ENCODE measurements around the gene RTN4RL1. TPM values are rescaled to one million over a fixed set of nuclear protein-coding genes. Genes with fewer than 3 reads are reported as not detected.

RTN4RL1 gene
- total RNA-seq, 1 experiment from 2014 or later = 65.0 TPM

DNA sequence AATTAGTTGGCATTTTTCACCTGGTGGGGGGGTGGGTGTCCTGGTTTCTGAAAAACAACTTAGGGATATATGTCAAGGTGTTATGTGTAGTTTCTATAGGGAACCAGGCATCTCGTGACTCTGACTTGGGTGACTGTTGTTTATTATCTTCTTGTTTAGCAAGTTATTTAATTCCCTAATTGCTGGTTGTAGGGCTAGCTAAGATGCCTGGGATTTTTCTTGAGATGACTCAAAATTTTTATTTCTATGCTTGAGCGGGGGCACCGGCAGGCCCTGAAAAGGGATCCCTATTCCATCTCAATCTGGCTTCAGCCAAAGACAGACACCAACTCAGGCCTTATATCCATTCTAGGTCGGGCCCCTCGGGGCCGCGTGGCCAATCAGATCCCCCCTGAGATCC lies 8.0 kb upstream of the RTN4RL1 start:
- in situ Hi-C loops (cut with HindIII; ENCODE audit: low sequenced_read_pairs) = loop anchor here (25.0 kb wide), 1 partner anchor 146 kb away; no protein-coding TSS in a partner anchor
- no peak for DNase-seq (ENCODE audit: low spot score)

DNA sequence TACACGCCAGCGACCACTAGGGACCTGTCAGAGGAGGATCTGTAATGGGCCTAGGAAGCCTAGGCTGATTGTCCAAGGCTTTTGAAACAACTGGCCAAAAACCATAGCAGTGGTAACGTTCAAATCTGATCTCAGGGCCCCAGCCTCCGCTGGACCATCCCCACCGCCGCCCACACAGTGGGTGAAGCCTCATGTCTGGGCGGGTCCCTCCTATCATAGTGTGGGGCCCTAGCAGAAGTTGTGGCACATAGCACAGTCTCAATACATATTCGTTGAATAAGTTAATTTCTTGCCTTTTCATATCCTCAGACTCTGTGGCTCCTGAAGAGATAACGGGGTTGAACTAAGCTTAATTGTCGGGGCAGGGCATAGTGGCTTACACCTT lies 5.6 kb upstream of the RTN4RL1 start:
- DNase-seq (ENCODE audit: low spot score) = no peak
- in situ Hi-C loops (cut with HindIII; ENCODE audit: low sequenced_read_pairs) = loop anchor here (25.0 kb wide), 1 partner anchor 143 kb away; no protein-coding TSS in a partner anchor

DNA sequence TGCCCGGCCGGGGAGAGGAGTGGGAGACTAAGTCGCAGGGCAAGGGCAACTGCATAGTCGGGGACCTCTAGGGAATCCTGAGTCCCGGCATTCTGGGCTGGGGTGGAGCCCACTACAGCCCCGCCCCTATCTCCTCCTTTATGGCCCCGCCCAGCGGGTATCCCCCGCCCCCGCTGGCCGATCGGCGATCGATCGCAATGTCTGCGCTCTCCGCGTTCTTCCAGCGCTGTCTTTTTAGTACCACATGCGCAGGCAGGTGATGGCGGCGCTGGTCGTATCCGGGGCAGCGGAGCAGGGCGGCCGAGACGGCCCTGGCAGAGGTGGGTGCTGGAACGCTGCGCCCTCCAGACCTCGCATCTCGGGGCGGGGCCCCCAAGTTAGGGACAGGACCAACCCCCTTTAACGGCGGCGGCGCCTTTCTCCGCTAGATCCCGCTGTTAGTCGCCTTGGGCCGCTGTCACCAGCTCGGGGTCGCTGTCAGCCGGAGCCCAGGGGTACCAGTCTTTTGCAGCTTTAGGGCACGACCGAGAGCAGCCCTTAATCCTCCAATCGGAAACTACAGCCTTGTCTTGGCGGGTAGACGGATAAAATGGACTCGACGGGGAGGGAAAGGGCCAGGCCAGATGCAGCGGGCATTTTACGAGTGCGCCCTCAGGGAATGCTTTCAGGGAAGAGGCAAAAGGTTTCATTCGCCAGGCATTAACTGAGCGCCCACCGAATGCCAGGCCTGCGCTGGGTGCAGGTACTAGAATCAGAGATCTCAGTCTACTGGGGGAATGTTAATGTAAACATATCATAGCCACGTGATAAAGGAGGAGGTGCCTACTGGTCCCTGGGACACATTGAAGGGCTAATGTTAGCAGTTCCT lies 5.0 kb upstream of the RTN4RL1 start, which contains the start of gene DPH1:
Gene DPH1 (plus strand): TSS at position 243 of the 868 bp plus-strand sequence. CDS start 17 bp downstream, at position 260.
- in situ Hi-C loops (cut with HindIII; ENCODE audit: low sequenced_read_pairs) = loop anchor here (25.0 kb wide), 1 partner anchor 143 kb away; no protein-coding TSS in a partner anchor
- DNase-seq (ENCODE audit: low spot score) = peak; percentile 96

DNA sequence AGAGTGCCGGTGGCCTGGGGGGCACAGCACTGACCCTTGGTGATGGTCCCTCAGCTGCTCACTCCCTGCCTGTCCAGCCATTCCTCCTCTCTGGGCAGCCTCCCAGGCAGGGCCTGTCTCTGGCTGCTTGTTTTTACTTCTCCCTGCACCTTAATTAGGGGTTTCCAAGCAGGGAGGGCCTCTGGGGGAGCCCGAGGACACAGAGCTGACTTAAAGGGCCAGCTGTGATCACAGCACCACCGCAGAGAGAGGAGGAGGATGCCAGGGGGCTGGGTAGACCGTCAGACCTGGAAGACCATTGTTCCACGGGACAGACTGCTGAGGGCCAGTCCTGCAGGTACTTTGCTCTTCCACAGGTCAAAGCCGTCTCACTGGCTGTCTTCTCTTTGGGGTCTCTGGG lies 3.6 kb upstream of the RTN4RL1 start:
- in situ Hi-C loops (cut with HindIII; ENCODE audit: low sequenced_read_pairs) = loop anchor here (25.0 kb wide), 1 partner anchor 141 kb away; no protein-coding TSS in a partner anchor
- no peak for DNase-seq (ENCODE audit: low spot score)

DNA sequence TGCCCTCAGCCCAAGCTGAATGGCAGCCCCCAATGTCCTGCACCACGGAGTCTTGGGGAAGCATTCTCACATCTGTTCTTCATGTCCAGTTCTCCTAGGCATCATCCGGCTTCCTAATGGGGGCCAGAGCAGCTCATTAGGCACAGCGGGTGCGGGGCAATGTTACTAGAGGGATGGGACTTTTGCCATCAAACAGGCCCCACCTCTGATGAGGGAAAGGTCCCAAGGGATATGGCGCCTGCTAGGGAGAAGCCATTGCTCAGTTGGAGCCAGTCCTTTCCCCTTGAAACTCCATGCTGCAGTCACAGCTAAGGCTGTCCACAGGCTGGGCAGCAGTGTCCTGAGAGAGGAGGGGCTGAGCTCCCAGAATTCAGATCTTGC lies 3.1 kb upstream of the RTN4RL1 start:
- no peak for DNase-seq (ENCODE audit: low spot score)
- in situ Hi-C loops (cut with HindIII; ENCODE audit: low sequenced_read_pairs) = loop anchor here (25.0 kb wide), 1 partner anchor 141 kb away; no protein-coding TSS in a partner anchor

DNA sequence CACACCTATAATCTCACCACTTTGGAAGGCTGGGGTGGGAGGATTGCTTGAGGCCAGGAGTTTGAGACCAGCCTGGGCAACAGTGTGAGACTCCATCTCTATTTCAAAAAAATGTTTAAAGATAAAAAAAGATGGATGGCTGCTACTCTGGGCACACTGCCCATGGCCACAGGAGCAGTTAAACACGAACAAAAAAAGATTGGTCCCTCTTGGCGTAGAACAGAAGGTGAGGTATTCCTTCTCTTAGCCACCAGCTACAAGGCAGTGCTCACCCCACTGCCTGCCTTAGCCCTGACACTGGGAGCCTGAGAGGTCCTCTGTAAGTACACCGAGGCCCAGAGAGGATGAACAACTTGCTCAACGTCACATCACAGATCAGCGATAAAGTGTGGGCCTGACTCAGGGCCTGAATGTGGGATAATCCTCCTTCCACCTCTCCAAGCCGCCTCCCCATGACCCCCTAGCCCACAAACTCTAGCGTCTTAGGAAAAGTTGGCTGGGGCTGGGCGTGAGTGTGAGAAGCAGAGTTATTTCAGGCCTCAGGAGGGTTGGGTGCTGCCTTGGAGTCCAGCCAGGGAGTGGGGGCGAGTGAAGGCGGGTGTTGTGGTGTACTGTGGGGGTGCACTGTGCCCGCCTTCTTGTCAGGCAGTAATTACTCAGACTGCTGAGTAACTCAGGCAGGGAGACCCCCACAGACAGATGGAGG lies 2.5 kb upstream of the RTN4RL1 start:
- no peak for DNase-seq (ENCODE audit: low spot score)
- in situ Hi-C loops (cut with HindIII; ENCODE audit: low sequenced_read_pairs) = loop anchor here (25.0 kb wide), 1 partner anchor 140 kb away; no protein-coding TSS in a partner anchor

DNA sequence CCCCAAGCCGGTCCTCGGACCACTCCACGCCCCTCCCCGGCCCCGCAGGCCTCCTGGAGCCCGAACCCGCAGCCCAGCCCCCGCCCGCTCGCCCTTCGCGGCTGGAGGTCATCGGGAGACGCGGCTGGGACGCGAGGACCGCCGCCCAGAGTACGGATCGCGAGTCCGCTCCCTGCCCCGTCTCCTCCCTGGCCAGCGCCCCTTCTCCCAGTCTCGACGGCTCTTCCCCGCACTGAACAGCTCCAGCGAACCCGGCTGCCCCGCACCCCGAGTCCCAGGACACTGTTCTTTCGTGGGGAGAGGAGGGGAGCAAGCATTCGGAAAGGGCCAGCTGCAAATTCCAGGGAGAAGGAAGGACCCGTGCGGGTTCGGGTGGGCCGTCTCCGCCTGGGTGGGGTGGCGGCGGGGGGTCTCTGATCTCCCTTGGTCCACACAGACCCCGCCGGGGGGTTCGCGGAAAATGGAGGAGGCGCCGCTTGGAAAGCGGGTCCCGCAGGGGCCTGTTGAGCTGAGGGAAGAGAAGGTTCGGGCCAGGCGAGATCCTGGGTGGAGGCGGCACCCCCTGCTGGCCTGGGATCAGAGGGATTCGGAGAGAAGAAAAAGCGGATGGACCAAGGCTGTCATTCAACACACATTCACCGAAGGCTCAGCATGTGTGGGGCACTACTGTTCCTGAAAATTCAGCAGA lies 632 bp upstream of the RTN4RL1 start:
- in situ Hi-C loops (cut with HindIII; ENCODE audit: low sequenced_read_pairs) = loop anchor here (25.0 kb wide), 1 partner anchor 138 kb away; no protein-coding TSS in a partner anchor
- peak; percentile 64 for DNase-seq (ENCODE audit: low spot score)

DNA sequence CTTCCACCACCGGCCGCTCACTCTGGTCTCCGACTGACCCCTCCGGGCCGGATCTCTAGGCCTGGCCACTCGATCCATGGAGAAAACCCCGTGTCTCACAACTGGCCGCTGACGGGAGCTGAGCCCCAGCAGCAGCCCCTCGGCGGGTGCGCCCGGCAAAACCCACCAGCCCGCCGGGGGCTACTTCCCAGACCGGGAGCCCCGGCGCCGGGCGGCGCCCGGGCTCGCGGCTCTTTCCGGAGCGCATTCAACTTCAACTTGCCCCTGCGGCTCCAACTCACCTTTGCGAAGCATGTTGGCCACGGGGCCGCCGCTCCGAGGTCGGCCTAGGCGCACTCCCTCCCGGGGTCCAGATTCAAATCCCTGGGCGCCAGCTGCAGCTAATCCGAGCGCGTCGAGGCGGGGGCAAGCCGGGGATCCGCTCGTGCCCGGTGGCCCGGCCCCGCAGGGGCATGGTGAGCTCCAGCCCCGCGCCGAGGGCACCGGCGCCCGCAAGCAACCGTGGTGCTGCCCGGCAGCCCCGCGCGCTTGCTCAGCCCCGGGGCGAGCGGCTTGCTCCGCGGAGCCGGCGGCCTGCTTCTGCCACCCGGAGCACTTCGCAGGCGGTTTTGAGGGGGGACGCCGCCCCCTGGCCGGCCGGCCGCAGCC lies 438 bp downstream of the RTN4RL1 start:
- DNase-seq (ENCODE audit: low spot score) = no peak
- in situ Hi-C loops (cut with HindIII; ENCODE audit: low sequenced_read_pairs) = loop anchor here (25.0 kb wide), 1 partner anchor 137 kb away; no protein-coding TSS in a partner anchor

DNA sequence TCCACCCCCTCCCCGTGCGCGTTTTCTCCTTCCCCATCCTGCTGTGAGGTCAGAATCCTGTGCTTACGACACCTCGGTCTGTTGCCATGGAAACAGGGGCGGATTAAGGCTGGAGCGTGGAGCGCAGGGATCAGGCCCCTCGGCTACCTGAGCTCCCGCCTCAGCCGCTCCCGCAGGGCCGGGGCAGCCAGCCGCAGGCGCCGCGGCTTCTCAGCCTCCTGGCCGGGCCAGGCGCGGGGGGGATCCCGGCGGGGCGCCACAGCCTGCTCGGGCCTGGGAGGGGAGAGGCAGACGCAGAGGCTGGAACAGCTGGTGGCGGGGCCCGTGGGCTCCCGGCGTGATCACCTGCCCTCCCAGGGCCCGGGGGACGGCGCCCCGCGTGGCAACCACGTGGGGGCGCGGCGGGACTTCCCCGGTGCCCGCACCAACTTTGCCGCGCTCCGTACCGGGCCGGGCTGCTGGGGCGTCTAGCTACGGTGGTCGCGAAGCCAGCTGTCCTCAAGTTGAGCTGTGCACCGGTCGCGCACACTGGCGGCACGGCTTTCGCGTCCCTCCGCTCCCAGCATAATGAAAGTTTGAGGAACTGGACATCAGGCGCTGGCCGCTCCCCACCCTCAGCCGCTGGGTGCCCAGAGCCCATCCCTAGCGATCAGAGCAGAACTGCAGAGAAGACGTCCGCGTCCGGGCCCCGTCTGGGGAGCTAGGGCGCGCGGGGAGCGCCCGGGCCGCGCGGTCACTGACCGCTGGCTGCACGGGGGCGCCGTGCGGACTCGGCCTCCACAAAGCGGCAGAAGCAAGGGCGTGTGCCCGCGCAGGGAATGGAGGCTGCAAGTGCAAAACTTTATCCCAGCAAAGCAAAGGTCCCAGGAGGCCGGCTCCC lies 1.2 kb downstream of the RTN4RL1 start:
- DNase-seq (ENCODE audit: low spot score) = peak; percentile 76
- in situ Hi-C loops (cut with HindIII; ENCODE audit: low sequenced_read_pairs) = no loop called here

DNA sequence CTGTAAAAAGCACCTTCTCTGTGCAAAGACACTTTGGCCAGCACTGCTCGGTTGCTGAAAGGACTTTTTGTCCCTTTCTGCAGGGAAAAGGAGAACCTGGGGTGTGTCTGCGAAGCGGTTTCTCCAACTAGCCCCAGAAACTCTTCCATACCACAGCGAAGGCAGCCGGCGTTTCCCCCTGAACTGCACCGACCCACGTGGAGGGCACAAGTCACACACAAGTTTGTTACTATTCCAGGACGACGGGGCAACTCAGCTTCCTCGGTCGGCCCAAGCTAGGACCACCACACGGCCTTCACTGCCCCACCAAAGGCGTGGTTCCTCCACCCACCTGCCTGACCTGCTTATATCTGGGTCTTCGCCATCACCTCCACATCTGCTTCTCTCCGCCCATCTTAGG lies 1.9 kb downstream of the RTN4RL1 start:
- DNase-seq (ENCODE audit: low spot score) = no peak
- in situ Hi-C loops (cut with HindIII; ENCODE audit: low sequenced_read_pairs) = no loop called here

DNA sequence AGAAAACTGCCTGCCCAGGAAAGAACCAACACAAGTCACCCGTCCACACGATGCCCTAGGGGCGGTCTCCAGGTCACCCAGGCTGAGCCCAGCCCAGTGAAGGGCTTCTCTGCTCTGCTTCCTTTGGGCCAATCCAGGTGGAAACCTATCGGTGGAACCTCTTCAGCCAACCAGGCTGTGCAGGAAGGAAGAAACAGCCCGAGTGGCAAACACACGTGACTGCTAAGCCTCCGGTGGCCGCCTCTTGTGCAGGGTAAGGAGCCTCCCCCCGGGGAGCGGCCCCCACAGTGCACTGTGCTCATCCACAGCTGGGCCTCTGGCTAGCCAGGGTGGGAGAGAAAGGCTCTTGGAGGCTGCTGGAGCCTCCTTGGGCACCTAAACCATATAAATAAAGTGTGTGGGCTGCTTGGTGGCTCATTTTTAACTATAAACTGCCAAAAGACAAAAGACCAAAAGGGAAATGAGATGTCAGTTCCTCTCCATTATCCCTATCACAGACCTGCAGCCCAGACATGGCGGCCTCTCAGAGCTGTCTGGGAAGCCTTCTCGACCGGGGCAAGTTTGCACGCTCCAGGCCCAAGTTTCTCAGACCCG lies 2.4 kb downstream of the RTN4RL1 start:
- DNase-seq (ENCODE audit: low spot score) = no peak
- in situ Hi-C loops (cut with HindIII; ENCODE audit: low sequenced_read_pairs) = no loop called here

DNA sequence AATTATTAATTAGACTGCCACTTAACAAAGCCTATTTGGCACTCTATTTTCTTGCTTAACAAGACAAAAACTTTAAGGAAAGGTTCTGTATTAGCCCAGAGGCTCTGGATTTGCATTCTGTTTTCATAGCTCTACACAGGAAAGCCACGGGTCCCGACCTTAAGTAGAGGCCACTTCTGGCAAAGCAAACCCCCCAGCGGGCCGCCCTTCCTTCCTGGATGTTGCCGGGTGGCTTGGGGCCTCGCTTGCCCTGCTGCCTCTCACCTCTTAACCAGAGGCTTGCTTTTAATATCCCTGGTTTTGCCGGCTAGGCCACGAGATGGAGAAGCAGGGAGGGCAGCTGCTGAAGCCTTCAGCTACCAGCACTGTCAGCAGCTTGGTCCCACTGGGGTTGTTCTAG lies 4.4 kb downstream of the RTN4RL1 start:
- DNase-seq (ENCODE audit: low spot score) = no peak
- in situ Hi-C loops (cut with HindIII; ENCODE audit: low sequenced_read_pairs) = no loop called here

DNA sequence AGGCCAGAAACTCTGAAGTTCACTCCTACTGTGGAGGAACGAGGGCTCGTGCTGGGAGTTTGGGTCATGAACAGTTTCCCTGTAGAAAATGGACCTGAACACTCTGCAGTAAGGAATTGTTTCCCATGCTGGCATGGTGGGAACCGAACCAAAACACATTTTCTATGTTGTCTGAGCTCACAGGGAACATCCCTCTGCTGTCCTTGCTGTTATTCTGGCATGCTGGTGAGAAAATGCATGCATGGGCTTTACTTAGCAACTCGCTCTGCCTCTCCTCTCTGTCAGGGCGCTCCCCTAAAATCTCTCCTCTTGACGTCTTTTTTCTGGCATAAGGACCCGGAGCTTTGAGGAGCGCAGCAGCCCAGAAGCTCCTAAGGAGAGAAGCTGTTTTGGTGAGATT lies 5.4 kb downstream of the RTN4RL1 start:
- in situ Hi-C loops (cut with HindIII; ENCODE audit: low sequenced_read_pairs) = no loop called here

DNA sequence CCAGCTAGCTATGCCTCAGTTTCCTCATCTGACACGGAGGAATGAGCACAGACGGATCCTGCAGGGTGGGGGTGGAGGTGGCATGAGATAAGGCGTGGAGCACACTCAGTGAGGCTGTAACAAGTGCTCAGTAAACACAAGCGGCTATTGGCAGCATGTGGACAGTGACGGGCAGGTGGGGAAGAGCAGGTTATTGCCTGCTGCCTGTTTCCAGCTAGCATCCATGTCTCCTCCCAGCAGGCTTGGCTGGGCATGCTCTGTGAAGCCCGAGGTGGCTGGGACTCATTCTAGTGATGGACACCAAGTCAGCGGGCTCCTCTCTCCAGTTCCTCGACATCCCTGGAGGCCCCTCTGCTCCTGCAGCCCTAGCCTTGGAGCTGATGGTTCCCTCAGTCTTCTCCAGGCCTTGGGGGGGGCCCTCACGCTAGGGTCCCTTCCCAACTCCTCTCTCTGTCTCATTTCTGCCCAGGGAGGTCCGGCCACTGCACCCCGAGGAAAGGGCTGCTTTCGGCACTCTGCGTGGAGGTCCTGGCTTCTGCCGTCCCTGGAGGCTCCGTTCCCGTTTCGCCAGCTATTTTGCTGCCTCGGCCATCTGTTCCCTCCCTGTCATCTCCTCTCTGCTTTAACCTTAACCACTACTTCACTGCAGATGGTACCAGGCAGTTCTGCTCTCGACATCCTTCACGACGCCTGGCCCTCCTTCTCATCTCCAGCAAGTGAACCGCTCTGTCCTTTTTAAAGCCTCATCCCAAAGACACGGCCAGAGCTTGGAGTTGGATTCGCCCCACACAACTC lies 6.2 kb downstream of the RTN4RL1 start:
- in situ Hi-C loops (cut with HindIII; ENCODE audit: low sequenced_read_pairs) = no loop called here
- peak; percentile 83 for DNase-seq (ENCODE audit: low spot score)

More for the DNA sequence above, 5.4 kb downstream of the RTN4RL1 start:
- no peak for DNase-seq (ENCODE audit: low spot score)

DNA sequence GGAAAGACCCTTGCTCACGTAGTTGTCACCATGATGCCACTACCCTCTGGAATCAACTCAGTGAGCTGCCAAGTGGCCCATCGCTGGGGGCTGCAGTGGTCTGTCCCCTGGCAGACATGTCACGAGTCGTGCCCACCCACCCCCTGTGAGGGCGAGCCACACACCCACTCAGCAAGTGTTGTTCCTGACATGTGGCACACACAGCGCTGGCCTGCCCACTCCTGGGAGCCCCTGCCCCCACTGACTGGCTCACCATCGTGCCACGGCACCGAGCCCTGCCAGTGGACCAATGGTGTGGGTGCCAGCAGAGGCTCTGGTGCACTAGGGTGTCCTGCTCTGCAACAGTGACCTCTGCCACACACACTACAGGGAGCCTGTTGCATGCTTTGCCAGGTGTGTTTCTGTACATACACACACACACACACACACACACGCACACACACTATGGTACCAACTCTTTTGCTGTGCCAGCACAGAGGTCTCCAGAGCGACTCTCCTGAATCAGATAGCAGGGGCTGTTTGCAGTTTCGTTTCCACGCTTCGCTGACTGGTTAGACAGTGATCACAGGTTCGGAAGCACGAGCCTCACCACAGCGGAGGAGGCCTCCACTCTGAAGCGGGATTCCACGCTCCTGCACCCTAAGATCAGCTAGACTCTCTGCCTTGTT lies 7.7 kb downstream of the RTN4RL1 start:
- in situ Hi-C loops (cut with HindIII; ENCODE audit: low sequenced_read_pairs) = no loop called here

DNA sequence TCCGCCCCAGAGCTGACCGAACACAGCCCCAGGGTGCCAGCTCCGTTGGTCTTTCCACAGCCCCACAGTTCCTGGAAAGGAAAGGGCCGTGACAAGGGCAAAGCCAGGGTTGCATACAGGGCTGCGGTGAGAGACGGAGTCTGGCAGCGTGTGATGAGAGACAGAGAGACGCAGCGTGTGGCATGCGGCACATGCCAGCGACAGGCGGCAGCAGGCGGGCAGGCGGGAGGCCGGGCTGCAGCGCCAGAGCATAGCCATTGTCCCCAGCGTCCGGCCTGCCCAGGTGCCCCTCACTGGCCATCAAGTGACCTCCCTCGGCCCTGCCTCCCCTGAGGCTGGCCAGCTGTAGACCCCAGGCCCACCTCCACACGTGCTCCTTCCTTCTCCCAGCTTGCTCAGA lies 8.6 kb downstream of the RTN4RL1 start:
- DNase-seq (ENCODE audit: low spot score) = peak; percentile 68
- in situ Hi-C loops (cut with HindIII; ENCODE audit: low sequenced_read_pairs) = no loop called here

More for the DNA sequence above, 7.7 kb downstream of the RTN4RL1 start:
- no peak for DNase-seq (ENCODE audit: low spot score)
